22Rv1 (cell line): Measurements from ENCODE around the gene GFRA1.

ENCODE experiments used
- ZFX ChIP-seq: fragments of 450-650 bp; IDR thresholded peaks from 2 replicates; pipeline ENCODE4 v1.6.1; 2017; ENCODE audit warnings: antibody characterized with exemption, borderline replicate concordance
- TF ChIP-seq, protein P1 (sequence below): fragments of 450-650 bp; IDR thresholded peaks from 2 replicates; pipeline ENCODE4 v1.5.1; 2017; ENCODE audit warnings: mild to moderate bottlenecking

- TF ChIP-seq, protein P1, sequence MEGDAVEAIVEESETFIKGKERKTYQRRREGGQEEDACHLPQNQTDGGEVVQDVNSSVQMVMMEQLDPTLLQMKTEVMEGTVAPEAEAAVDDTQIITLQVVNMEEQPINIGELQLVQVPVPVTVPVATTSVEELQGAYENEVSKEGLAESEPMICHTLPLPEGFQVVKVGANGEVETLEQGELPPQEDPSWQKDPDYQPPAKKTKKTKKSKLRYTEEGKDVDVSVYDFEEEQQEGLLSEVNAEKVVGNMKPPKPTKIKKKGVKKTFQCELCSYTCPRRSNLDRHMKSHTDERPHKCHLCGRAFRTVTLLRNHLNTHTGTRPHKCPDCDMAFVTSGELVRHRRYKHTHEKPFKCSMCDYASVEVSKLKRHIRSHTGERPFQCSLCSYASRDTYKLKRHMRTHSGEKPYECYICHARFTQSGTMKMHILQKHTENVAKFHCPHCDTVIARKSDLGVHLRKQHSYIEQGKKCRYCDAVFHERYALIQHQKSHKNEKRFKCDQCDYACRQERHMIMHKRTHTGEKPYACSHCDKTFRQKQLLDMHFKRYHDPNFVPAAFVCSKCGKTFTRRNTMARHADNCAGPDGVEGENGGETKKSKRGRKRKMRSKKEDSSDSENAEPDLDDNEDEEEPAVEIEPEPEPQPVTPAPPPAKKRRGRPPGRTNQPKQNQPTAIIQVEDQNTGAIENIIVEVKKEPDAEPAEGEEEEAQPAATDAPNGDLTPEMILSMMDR = no peak
- TF ChIP-seq ZFX = no peak
Observed at GRCh38 chr10:116055252-116055916, 217.6 kb downstream of the GFRA1 start.
